HG03354 (cell line): ENCODE results near the gene RGS3.
A peak's percentile ranks its signal among the peaks of the same experiment; 100 is the strongest.
"Not testable (repeated sequence)": the region's sequence is repeated elsewhere in the genome, so short reads cannot be mapped to it uniquely, and the experiment has no call there.

Experiments used
- ATAC-seq: cut with Tn5 transposase; IDR thresholded peaks from one replicate; pipeline ENCODE4 v1.9.1; 2021; ENCODE audit warnings: mild to moderate bottlenecking; ENCODE audit not compliant: unreplicated experiment, poor library complexity, severe bottlenecking

The RGS3 gene

DNA sequence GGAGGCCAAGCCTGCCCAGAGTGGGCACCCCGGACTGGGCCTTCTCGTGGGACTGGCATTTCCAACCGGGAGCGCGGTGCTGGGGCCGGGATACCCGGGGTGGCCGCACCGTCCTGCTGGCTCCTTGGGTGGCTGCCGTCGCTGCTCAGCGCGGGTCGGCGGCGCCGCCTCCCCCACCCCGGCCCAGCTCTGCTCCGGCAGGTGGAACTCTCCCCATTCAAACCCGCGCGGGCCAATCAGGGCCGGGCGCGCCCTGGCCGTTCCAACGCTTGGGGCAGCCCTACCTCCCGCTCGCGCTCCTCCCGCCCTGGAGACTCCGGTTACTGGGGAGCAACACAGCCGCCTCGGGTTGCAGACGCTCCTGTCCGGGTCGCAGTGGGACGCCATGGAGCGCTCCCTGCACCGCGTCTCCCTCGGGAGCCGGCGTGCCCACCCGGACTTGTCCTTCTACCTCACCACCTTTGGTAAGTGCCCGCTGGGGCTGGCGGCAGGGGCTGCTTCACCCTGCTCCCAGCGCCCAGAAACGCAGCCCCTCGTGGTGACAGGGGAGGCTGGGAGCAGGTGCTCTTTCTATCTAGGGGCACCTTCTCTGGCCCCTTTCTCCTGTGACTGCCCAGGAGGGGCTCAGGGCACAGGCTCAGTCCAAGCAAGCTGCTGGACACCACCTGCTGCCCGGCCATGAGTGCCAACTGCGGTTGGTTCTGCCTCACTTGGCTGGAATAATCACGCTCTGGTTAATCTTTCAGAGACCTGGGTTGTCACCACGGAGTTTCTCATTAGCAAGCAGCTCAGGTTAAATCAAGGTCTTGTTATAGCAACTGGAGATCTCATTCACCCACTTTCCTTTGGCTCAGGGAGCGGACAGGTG lies at the start of gene RGS3:
Gene RGS3 (plus strand): TSS at position 310 of the 868 bp plus-strand sequence. CDS start 76 bp downstream, at position 386.
- no peak for ATAC-seq

DNA sequence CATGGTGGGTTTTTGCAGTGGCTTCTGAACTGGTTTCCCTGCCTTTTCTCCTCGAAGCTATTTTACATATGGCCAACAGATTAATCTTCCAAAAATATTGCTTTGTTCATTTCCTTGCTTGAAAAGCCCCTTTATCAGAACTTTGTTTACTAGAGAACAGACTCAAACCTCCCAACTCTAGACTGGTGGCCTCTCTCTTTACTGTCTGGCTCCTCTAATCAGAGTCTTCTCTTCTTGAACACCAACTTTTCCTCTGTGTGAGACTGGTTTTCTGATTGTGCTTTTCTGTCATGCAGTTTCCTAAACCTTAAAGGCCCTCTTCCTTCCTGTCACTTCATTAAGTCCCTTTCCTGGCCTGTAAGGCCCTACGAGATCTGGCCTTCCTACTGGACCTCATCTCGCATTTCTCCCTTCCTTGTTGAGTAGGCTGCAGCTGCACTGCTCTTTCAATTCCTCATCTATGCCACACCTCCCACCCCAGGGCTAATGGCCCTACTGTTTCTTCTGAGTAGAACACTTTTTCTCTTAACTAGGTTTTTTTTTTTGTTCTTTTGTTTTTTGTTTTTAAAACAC lies 47.3 kb upstream of the RGS3 start:
- peak; percentile 97 for ATAC-seq

GRCh38 chr9:113417370-113417769 lies 46.2 kb upstream of the RGS3 start:
- no peak for ATAC-seq

GRCh38 chr9:113421726-113422125 lies 41.8 kb upstream of the RGS3 start:
- ATAC-seq = no peak

GRCh38 chr9:113425072-113425471 lies 38.5 kb upstream of the RGS3 start:
- no peak for ATAC-seq

DNA sequence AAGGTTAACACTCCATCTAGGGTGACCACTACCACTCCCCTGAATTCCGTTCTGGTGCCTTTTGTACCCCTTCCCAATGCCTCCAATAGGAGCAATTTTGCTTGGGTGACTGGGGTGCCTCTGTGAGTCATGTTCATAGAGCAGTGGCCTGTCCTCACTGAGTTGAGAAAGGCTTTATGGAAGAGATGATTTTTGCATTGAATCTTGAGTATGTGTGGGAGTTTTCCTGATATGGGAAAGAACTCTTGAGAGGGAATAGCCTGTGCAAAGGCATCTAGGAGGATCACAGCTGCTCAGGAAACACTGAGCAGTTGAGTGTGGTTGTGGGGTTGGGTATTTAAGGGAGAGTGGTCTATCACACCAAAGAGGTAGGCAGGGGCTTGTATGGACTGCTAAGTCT lies 36.8 kb upstream of the RGS3 start:
- ATAC-seq = no peak

DNA sequence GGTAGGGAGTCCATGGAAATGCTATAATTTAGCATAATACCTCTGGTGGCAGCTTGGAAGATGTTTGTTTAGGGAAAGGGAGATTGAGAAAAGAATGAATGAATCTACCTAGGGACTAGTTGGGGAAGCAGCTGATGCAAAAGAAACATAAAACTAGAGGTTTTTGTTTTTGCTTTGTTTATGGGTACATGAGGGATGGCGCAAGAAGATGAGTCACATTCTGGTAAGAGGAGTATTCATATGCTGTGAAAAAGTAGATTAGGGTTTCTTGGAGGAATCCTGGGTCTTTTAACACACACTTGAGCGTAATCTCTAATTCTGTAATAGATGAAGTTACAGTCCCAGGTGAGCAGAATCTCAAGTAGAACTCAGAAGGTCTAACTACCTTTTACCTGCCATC lies 35.9 kb upstream of the RGS3 start:
- no peak for ATAC-seq

DNA sequence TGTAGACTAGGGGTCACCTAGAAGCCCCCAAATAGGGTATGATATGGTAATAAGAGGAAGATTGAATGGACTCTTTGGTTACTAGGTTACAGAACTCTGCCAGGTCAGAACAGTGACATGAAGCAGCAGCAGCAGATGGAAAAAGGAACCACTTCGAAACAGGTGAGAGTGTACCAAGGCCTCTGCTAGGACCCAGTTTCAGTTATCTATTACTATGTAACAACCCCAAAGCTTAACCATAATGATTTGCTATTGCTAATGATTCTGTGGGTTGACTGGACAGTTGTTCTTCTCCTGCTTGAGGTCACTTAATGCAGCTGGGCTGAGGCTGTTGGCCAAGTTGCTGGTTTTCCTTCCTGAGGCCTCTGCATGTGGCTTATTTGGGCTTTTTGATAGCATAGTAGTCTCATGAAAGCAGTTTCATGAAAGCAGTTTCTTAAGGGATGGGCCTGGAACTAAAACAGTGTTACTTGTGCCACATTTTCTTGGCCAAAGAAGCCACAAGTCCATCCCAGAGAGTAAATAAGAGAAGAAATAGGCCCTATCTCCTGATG lies 35.4 kb upstream of the RGS3 start:
- ATAC-seq = peak; percentile 62

DNA sequence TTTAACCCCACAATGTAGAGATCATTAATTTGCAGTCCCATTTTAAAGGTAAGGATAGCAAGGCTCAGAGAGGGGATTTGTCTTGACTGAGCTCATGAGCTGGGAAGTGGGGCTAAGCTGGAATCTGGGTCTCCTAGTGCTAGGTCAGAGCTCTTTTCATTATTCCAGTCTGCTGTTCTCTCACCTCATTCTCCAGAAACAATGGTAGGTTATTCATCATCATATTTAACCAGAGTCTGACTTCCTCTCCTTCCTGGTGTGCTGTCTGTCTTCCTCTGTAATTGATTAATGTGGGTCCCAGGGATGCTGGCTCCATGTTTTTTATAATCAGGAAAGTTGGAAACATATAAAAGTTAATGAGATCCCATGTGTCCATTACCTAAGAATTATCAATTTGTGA lies 32.3 kb upstream of the RGS3 start:
- ATAC-seq = no peak

- no peak for ATAC-seq
These were observed 26.6 kb upstream of the RGS3 start for GRCh38 chr9:113436728-113437515.

DNA sequence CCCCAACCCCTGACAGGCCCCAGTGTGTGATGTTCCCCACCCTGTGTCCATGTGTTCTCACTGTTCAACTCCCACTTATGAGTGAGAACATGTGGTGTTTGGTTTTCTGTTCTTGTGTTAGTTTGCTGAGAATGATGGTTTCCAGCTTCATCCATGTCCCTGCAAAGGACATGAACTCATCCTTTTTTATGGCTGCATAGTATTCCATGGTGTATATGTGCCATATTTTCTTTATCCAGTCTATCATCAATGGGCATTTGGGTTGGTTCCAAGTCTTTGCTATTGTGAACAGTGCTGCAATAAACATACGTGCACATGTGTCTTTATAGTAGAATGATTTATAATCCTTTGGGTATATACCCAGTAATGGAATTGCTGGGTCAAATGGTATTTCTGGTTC lies 25.8 kb upstream of the RGS3 start:
- not testable (repeated sequence) for ATAC-seq

DNA sequence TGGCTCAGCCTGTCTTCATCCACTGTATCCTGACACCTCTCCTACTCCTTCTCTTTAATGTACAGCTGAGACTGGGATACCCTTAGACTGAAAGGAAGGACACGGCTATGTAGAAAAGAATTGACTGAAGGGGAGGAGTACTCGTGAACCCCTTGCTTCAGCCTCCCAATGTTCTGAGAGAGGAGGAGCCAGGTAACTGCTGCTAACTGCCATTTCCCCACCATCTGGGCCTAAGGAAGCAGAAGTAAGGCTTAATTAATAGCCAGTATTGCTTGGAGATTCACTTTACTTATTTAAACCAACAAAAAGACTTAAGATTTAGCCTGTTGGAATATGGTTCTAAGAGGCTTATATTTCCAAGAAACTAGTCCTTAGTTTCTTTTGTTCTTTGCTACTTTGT lies 18.8 kb upstream of the RGS3 start:
- ATAC-seq = no peak

DNA sequence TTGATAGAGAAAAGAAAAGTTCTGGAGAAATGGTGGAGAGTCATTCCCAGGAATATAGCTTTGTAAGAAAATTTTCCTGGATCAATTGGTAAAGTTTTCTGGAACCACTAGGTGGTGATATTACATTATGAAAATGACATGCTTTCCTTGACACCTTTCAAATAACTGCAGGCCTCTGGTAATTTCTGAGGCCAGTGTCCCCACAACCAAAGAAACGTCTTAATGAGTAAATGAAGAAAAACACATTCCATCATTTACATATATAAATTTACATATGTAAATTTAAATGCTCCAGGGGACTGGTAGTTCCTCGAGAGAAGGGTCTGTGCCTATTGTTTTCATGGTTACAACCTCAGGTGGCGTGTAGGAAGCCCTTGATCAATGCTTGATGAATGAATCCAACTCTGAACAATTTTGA lies 17.2 kb upstream of the RGS3 start:
- ATAC-seq = no peak

DNA sequence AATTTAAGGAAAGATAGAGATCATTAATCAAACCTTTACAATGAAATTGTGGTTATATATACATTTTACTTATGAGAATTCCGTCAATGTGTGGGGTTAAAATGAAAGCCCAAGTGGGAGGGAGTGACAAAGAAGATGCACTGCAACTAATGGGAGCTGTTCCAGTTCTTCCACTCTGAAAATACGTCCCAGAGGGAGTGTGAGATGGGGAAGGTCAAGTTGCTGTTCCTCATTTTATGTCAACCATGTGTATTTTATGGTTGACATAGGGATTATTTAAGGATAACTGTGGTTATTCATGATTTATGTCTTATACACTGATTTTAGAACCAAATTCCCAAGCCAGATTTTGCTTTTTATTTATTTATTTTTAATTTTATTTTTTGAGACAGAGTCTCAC lies 14.2 kb upstream of the RGS3 start:
- ATAC-seq = no peak

DNA sequence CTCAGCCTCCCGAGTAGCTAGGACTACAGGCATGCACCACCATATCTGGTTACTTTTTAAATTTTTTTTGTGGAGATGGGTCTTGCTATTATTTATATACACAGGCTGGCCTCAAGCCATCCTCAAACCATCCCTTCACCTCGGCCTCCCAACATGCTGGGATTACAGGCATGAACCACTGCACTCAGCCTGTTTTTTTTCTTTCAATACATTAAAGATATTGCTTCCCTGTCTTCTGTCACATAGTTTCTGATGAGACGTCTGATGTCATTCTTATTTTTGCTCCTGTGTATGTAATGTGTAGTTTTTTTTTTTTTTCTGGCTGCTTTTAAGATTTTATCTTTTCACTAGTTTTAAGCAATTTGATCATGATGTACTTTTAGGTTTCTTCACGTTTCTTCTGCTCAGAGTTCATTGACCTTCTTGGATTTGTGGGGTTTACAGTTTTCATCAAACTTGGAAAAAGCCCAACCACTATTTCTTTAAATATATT lies 11.4 kb upstream of the RGS3 start:
- no peak for ATAC-seq

- ATAC-seq = no peak
These were observed 8.4 kb upstream of the RGS3 start for GRCh38 chr9:113454914-113455761.

DNA sequence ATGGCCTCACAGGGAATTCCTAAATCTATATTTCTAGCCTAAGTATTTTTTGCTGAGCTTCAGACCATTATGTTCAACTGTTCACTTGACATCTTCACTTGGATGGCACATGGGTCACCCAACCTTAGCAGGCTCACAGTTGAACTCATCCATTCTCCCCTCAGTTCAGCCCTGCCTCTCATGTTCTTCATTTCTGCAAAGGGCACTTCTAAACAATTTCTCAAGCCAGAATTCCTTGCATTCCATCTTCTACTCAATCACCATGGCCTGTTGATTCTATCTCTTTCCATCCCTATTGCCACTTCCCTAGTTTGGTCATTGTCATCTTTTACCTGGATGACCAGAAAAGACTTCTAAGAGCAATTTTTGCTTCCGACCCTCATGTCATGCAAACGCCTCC lies 7.3 kb upstream of the RGS3 start:
- no peak for ATAC-seq

DNA sequence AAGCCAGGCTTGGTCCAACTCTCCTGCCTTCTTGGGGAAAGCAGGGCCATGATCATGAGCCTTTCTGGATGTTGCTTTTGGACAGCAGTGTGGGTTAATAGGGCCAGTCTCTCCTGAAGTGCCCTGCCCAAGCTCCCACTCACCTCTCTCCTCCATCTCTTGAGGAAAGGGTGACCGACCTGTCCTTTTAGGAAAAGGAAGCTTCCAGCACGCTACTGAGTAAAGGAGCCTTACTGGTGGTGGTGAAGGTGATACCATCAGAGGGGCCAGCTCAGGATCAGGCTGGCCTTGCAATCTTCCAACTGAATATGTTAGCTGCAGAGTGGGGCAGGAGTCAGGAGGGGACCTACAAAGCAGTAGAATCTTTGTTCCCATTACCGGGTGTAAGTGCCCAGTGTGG lies 2.2 kb upstream of the RGS3 start:
- no peak for ATAC-seq

DNA sequence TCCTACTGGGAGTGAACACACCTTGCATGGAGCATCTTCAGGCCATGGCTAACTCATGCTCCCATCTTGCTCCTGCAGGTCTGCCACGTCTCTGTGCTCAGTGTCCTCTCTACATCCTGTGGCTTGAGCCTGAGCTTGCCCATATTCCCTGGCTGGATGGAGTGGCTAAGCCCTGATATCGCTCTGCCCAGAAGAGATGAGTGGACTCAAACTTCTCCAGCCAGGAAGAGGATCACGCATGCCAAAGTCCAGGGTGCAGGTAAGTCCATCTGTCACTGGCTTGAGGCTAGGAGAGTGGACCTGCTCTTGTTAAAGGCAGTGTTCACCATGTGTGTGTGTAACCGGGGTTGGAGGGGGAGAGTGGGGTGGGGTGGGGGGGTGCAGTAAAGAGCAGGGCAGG lies 1.6 kb upstream of the RGS3 start:
- no peak for ATAC-seq
